HepG2 (cell line): ENCODE data around the gene KIAA0825. TPM values are rescaled to one million over a fixed set of nuclear protein-coding genes. Genes with fewer than 3 reads are reported as not detected.

Experiments
- AGO1 ChIP-seq: fragments of 200-400 bp; formaldehyde crosslinking; IDR thresholded peaks from 2 replicates; pipeline ENCODE4 v1.6.1; 2017; ENCODE audit warnings: mild to moderate bottlenecking, low read depth, low read length, moderate library complexity; ENCODE audit not compliant: poor library complexity, severe bottlenecking
- ATM ChIP-seq: fragments of 450-650 bp; IDR thresholded peaks from 2 replicates; pipeline ENCODE4 v1.7.1; 2017; ENCODE audit warnings: mild to moderate bottlenecking, borderline replicate concordance
- CCDC6 ChIP-seq: sonication (generic); formaldehyde crosslinking; IDR thresholded peaks from 2 replicates; pipeline ENCODE4 v1.8.1; 2022; ENCODE audit warnings: mild to moderate bottlenecking, missing genetic modification reagents, moderate library complexity
- ESRRA ChIP-seq: sonication (generic); formaldehyde crosslinking; IDR thresholded peaks from 2 replicates; pipeline ENCODE4 v1.5.1; 2020; ENCODE audit warnings: mild to moderate bottlenecking, low read depth, missing genetic modification reagents
- GZF1 ChIP-seq: sonication (generic); formaldehyde crosslinking; IDR thresholded peaks from 2 replicates; pipeline ENCODE4 v1.5.1; 2020; ENCODE audit warnings: mild to moderate bottlenecking, missing genetic modification reagents
- HNRNPK ChIP-seq: fragments of 200-400 bp; formaldehyde crosslinking; IDR thresholded peaks from 2 replicates; pipeline ENCODE4 v1.6.1; 2018; ENCODE audit warnings: low read length, low read depth, moderate library complexity, mild to moderate bottlenecking; ENCODE audit not compliant: poor library complexity, severe bottlenecking
- MBD4 ChIP-seq: IDR thresholded peaks from 2 replicates; pipeline ENCODE4 v1.6.1; 2012; ENCODE audit warnings: low read length, inconsistent platforms, borderline replicate concordance
- MYC ChIP-seq: sonication (generic); formaldehyde crosslinking; IDR thresholded peaks from 2 replicates; pipeline ENCODE4 v1.9.0; 2021; ENCODE audit warnings: missing genetic modification reagents, borderline replicate concordance
- NR2F6 ChIP-seq, 2 experiments: IDR thresholded peaks; 2 replicates each; pipeline ENCODE4 v1.6.1; 2016; ENCODE audit warnings: antibody characterized with exemption in 1 of 2, mild to moderate bottlenecking in 1 of 2
- PAF1 ChIP-seq: IDR thresholded peaks from 2 replicates; pipeline ENCODE4 v1.6.1; 2016; ENCODE audit warnings: missing genetic modification reagents, missing compliant biosample characterization
- SAP130 ChIP-seq: IDR thresholded peaks from 2 replicates; pipeline ENCODE4 v1.6.1; 2016; ENCODE audit warnings: low read depth
- SKI ChIP-seq: fragments of 450-650 bp; IDR thresholded peaks from one replicate; pipeline ENCODE4 v1.6.1; 2018; ENCODE audit warnings: mild to moderate bottlenecking; ENCODE audit not compliant: partially characterized antibody
- SP4 ChIP-seq: sonication (generic); formaldehyde crosslinking; IDR thresholded peaks from 2 replicates; pipeline ENCODE4 v1.8.1; 2023; ENCODE audit warnings: mild to moderate bottlenecking, missing genetic modification reagents
- SRSF4 ChIP-seq: fragments of 200-400 bp; formaldehyde crosslinking; IDR thresholded peaks from one replicate; pipeline ENCODE4 v1.6.1; 2018; ENCODE audit warnings: mild to moderate bottlenecking, low read depth, low read length, moderate library complexity; ENCODE audit not compliant: poor library complexity, severe bottlenecking
- TAF15 ChIP-seq: fragments of 200-400 bp; formaldehyde crosslinking; IDR thresholded peaks from one replicate; pipeline ENCODE4 v1.6.1; 2018; ENCODE audit warnings: mild to moderate bottlenecking, low read depth, low read length; ENCODE audit not compliant: poor library complexity, severe bottlenecking
- ZFYVE20 ChIP-seq: sonication (generic); formaldehyde crosslinking; IDR thresholded peaks from 2 replicates; pipeline ENCODE4 v1.8.0; 2023; ENCODE audit warnings: low read depth, mild to moderate bottlenecking, moderate library complexity, missing genetic modification reagents, borderline replicate concordance
- ZNF292 ChIP-seq: sonication (generic); formaldehyde crosslinking; IDR thresholded peaks from 2 replicates; pipeline ENCODE4 v1.8.1; 2022; ENCODE audit warnings: mild to moderate bottlenecking, low read depth, missing genetic modification reagents, borderline replicate concordance
- ZNF44 ChIP-seq: sonication (generic); formaldehyde crosslinking; IDR thresholded peaks from 2 replicates; pipeline ENCODE4 v1.5.1; 2020; ENCODE audit warnings: mild to moderate bottlenecking, missing genetic modification reagents
- ZNF749 ChIP-seq: sonication (generic); formaldehyde crosslinking; IDR thresholded peaks from 2 replicates; pipeline ENCODE4 v1.8.0; 2022; ENCODE audit warnings: mild to moderate bottlenecking, missing genetic modification reagents, moderate library complexity, borderline replicate concordance
- ZNF792 ChIP-seq: IDR thresholded peaks from 2 replicates; pipeline ENCODE4 v1.6.1; 2016
- polyA plus RNA-seq, 8 experiments: library from polyadenylated mRNA; depleted of rRNA in 3 of 8; stranded (reverse) in 7 of 8; unstranded in 1 of 8; fragments of >200 nt; fragmentation: Illumina TruSeq in 4 of 8; extraction: Trizol in 4 of 8; gene quantifications; 2 replicates each; pipeline versions ENCODE4 v1.2.1 to v1.2.3, GENCODE V29; 2011 to 2016; ENCODE audit warnings: low read depth in 4 of 8, missing spikeins in 1 of 8, mixed read lengths in 1 of 8; ENCODE audit not compliant: insufficient read depth in 1 of 8
- total RNA-seq, 5 experiments: library from RNA; depleted of rRNA; stranded (reverse); fragments of >200 nt; fragmentation: Illumina TruSeq; extraction: Trizol; gene quantifications; 2 replicates each; pipeline ENCODE4 v1.2.3, GENCODE V29; 2016; ENCODE audit warnings: low read depth in 1 of 5
- TF ChIP-seq, protein P1 (sequence below): IDR thresholded peaks from 2 replicates; pipeline ENCODE4 v1.6.1; 2016; ENCODE audit warnings: low read depth, borderline replicate concordance
- TF ChIP-seq, protein P2 (sequence below): sonication (generic); formaldehyde crosslinking; IDR thresholded peaks from 2 replicates; pipeline ENCODE4 v1.4.0; 2020; ENCODE audit warnings: mild to moderate bottlenecking, missing genetic modification reagents
- TF ChIP-seq, protein P3 (sequence below): sonication (generic); formaldehyde crosslinking; IDR thresholded peaks from 2 replicates; pipeline ENCODE4 v1.4.0; 2020; ENCODE audit warnings: mild to moderate bottlenecking, missing genetic modification reagents

The KIAA0825 gene
- total and polyA plus RNA-seq, 2 of the 13 experiments (the other 11 are each of a cell fraction or from before 2014, with no cell fraction given): 0.05 to 0.51 TPM

DNA sequence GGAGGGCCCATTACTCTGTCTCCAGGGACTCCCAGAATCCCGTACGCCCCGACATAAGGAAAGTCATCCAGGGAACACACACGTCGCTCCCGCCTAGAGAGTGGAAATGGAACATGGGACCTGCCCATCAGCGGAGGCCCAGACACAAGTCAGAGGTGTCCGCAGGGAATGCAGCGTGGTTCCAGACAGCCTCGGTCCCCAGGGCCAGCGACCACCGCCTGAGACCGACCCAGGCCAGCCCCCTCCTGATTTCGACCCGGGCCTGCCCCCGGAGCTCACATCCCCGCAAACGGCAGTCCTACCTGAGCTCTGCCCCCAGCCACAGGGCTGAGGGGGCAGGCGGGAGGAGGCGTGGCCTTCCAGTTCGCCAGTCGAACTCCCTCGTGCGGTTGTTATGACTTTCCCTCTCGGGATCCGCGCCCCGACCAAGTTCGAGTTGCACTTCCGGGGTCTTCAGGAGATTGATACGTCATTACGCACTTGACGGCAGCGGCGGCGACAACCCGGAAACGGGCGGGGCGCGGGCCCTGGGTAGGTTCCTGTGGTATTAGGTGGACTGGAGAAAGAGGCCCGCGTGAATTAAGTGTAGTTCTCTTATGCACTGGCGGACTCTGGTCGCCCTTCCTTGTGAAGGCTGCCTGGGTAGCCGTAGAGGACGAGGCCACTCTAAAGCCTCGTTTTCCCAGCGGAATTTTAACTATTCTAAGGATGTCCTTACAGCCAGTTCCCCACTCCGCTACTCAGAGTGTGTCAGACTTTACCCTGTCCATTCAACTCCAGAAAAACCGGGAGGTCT, 507.0 kb downstream of the KIAA0825 start (continued):
- TF ChIP-seq, protein P1, sequence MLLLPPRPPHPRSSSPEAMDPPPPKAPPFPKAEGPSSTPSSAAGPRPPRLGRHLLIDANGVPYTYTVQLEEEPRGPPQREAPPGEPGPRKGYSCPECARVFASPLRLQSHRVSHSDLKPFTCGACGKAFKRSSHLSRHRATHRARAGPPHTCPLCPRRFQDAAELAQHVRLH (CRISPR knock-in tag): peak; percentile 84; the same call in 1 of the 2 replicates
- TF ChIP-seq, protein P2, sequence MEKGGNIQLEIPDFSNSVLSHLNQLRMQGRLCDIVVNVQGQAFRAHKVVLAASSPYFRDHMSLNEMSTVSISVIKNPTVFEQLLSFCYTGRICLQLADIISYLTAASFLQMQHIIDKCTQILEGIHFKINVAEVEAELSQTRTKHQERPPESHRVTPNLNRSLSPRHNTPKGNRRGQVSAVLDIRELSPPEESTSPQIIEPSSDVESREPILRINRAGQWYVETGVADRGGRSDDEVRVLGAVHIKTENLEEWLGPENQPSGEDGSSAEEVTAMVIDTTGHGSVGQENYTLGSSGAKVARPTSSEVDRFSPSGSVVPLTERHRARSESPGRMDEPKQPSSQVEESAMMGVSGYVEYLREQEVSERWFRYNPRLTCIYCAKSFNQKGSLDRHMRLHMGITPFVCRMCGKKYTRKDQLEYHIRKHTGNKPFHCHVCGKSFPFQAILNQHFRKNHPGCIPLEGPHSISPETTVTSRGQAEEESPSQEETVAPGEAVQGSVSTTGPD (CRISPR knock-in tag): no peak
- no peak for TF ChIP-seq PAF1
- no peak for TF ChIP-seq ZFYVE20 (CRISPR knock-in tag)
- TF ChIP-seq GZF1: no peak
- TF ChIP-seq SKI: no peak
- peak; percentile 84 for TF ChIP-seq ZNF792
- TF ChIP-seq, protein P3, sequence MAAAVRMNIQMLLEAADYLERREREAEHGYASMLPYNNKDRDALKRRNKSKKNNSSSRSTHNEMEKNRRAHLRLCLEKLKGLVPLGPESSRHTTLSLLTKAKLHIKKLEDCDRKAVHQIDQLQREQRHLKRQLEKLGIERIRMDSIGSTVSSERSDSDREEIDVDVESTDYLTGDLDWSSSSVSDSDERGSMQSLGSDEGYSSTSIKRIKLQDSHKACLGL: peak; percentile 75; the same call in 1 of the 2 replicates
- TF ChIP-seq SRSF4: no peak
- TF ChIP-seq NR2F6 (IDR thresholded peaks at IDR 0.05): no peak
- TF ChIP-seq NR2F6 (CRISPR knock-in tag; IDR thresholded peaks at IDR 0.05): peak; percentile 36; the same call in 1 of the 2 replicates
- peak; percentile 84; the same call in 1 of the 2 replicates for TF ChIP-seq ZNF292 (CRISPR knock-in tag)
- no peak for TF ChIP-seq TAF15
- TF ChIP-seq MYC (CRISPR knock-in tag): peak; percentile 90
- peak; percentile 51; the same call in 1 of the 2 replicates for TF ChIP-seq ZNF44 (CRISPR knock-in tag)
- peak; percentile 97 for TF ChIP-seq SAP130 (CRISPR knock-in tag)
- no peak for TF ChIP-seq MBD4
- TF ChIP-seq AGO1: peak; percentile 36
- no peak for TF ChIP-seq ATM
- peak; percentile 50; the same call in 1 of the 2 replicates for TF ChIP-seq SP4 (CRISPR knock-in tag)
- peak; percentile 90; the same call in 1 of the 2 replicates for TF ChIP-seq CCDC6 (CRISPR knock-in tag)
- peak; percentile 74; the same call in 1 of the 2 replicates for TF ChIP-seq ESRRA (CRISPR knock-in tag)
- no peak; the same call in 1 of the 2 replicates for TF ChIP-seq ZNF749 (CRISPR knock-in tag)
- TF ChIP-seq HNRNPK: no peak
